Right lobe of liver (tissue), 6 donors: ENCODE measurements around the gene ZBTB22. TPM values are rescaled to one million over a fixed set of nuclear protein-coding genes. Genes with fewer than 3 reads are reported as not detected.

Experiments used
- ATAC-seq, 4 donors: fragments of 200-7000 bp; cut with Tn5 transposase; one replicate each; pipeline ENCODE4 v1.9.1; 2020; ENCODE audit warnings: mild to moderate bottlenecking in 4 of 4, moderate library complexity in 4 of 4
- DNase-seq, 3 donors: peaks; one replicate each; pipeline ENCODE4 v3.0.0-alpha.2; 2020
- H3K27ac ChIP-seq, 3 donors: fragments of 200-600 bp; one replicate each; pipeline ENCODE4 v1.8.0; 2022
- H3K27me3 ChIP-seq, 2 donors: fragments of 200-600 bp; one replicate each; pipeline ENCODE4 v1.8.0; 2022
- H3K36me3 ChIP-seq, 4 donors: fragments of 200-600 bp; sonication (generic) in 1 of 4; one replicate each; pipeline versions ENCODE4 v1.5.1 to v1.8.0; 2017 to 2022; ENCODE audit warnings: control low read depth in 1 of 4
- H3K4me1 ChIP-seq, 4 donors: fragments of 200-600 bp; sonication (generic) in 1 of 4; one replicate each; pipeline versions ENCODE4 v1.5.1 to v1.8.0; 2017 to 2022; ENCODE audit warnings: control low read depth in 1 of 4
- H3K4me3 ChIP-seq, 3 donors: fragments of 200-600 bp; one replicate each; pipeline ENCODE4 v1.8.0; 2022
- H3K9me3 ChIP-seq, 4 donors: fragments of 200-600 bp; sonication (generic) in 1 of 4; one replicate each; pipeline versions ENCODE4 v1.5.1 to v1.8.0; 2017 to 2022; ENCODE audit warnings: control low read depth in 1 of 4
- POLR2A ChIP-seq: fragments of 450-650 bp; IDR thresholded peaks from one replicate; pipeline ENCODE4 v1.6.1; 2017; ENCODE audit warnings: antibody characterized with exemption, mild to moderate bottlenecking
- WGBS: methylation state at CpG from one replicate; pipeline ENCODE4 v1.1.6; 2018; ENCODE audit warnings: low coverage, low lambda C conversion rate; ENCODE audit not compliant: insufficient coverage; ENCODE audit errors: missing lambda C conversion rate; 5-methylcytosine and 5-hydroxymethylcytosine counted together
- intact Hi-C, 2 donors: fragments of 100-400 bp; cut with DNase I; formaldehyde crosslinking; loops; one replicate each; pipeline versions ENCODE4 v1.11.2 to v1.14.1; 2022
- total RNA-seq, 6 experiments: library from RNA; depleted of rRNA in 2 of 6; stranded (reverse); fragments of >200 nt in 2 of 6; fragmentation: NEBNext Ultra II Directional in 3 of 6; extraction: Animal tissue kit (Norgen Biotek cat#: 25700) in 3 of 6; gene quantifications; one replicate each; pipeline versions ENCODE4 v1.1.0 to v1.2.4, GENCODE V29; 2016 to 2023
- TF ChIP-seq, protein P1 (sequence below), 4 donors: fragments of 200-600 bp in 3 of 4; fragments of 450-650 bp in 1 of 4; IDR thresholded peaks; one replicate each; pipeline versions ENCODE4 v1.5.1 to v1.8.0; 2016 to 2022; ENCODE audit warnings: antibody characterized with exemption in 4 of 4, mild to moderate bottlenecking in 2 of 4
- donor health status: DM: no; HTN: yes; CAD: no.
- donor health status: DM: no; HTN: no; CAD: no.
- donor health status: DM: no; HTN: no; CAD: no.
- donor health status: DM: no; HTN: yes; CAD: no.
- donor health status: DM: no; HTN: yes; CAD: no.

Gene ZBTB22
- total RNA-seq, 6 experiments from 2014 or later: 2.9 to 6.8 (median 4.9) TPM

DNA sequence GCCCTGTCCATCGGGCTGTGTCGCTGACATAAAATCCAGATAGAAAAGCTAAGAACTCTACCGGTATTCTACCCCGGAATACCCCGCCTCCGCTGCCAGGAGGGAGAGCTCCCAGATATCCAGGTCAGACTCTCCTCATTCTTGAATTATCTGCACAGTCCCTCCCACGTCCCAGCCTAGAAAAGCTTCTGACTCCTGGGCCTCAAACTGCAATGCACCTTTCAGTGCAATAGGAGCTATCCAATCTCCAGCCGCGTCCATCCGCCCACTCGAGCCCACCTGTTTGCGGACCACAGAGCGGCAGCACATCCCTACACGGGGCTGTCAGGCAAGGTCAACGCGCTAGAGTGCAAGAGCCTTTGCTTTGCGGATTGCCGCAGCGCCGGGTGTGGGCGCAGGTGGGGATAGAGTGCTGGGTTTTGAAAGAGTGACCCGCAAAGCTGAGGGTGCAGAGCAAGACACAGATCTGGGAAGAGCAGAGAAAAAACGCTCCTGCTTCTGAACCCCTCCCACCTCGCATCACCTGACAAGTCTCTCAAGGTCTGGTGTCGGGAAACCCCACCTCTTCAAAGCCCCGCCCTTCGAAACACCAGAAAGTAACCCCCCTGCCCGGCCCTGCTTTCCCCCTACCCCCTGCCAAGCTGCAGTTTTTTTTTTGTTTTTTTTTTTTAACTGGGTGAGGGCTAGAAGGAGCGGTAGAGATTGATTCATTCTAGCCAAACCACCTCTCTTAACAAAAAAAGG, 5.0 kb downstream of the ZBTB22 start:
- peak overlapping the region; percentile 94 to 99 (median 97) for H3K27ac ChIP-seq
- DNase-seq (peak; percentile 78 to 84 (median 82)), ATAC-seq (peak; percentile 60 to 68 (median 63))
- H3K4me3 ChIP-seq: peak overlapping the region; percentile 79 to 93 (median 85)
- WGBS: 1% methylated on average over 20 of the region's 29 CpGs
- no peaks in the 10 kb centered on the region for H3K9me3 ChIP-seq
- intact Hi-C loops: no loop called here
- peaks cover 0 to 4% (median 0%) of the 10 kb centered on the region in 4 donors for H3K36me3 ChIP-seq
- no peaks in the 10 kb centered on the region for H3K27me3 ChIP-seq
- TF ChIP-seq, protein P1, sequence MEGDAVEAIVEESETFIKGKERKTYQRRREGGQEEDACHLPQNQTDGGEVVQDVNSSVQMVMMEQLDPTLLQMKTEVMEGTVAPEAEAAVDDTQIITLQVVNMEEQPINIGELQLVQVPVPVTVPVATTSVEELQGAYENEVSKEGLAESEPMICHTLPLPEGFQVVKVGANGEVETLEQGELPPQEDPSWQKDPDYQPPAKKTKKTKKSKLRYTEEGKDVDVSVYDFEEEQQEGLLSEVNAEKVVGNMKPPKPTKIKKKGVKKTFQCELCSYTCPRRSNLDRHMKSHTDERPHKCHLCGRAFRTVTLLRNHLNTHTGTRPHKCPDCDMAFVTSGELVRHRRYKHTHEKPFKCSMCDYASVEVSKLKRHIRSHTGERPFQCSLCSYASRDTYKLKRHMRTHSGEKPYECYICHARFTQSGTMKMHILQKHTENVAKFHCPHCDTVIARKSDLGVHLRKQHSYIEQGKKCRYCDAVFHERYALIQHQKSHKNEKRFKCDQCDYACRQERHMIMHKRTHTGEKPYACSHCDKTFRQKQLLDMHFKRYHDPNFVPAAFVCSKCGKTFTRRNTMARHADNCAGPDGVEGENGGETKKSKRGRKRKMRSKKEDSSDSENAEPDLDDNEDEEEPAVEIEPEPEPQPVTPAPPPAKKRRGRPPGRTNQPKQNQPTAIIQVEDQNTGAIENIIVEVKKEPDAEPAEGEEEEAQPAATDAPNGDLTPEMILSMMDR (IDR thresholded peaks at IDR 0.05): no peak
- no peak for TF ChIP-seq POLR2A
- H3K4me1 ChIP-seq: peaks cover 0 to 29% (median 0%) of the 10 kb centered on the region in 4 donors

DNA sequence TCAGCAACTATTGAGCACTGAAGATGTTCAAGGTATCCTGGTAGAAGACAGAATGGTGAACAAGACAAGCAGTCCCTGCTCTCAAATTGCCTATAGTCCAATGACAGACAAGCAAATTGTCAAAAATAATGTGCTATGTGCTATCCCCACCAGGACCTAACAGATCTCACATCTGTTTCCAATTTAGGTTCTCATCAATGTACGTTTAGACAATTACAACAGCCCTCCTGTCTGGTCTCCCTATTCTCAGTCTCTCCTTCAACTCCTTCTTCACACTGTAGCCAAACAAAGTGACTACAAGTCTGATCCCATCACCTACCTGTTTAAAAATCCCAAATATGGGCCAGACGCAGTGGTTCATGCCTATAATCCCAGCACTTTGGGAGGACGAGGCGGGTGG, 11.2 kb downstream of the ZBTB22 start:
- intact Hi-C loops: no loop called here
- DNase-seq: no peak
- TF ChIP-seq, protein P1 (IDR thresholded peaks at IDR 0.05): no peak
- TF ChIP-seq POLR2A: no peak
- H3K4me3 ChIP-seq: no peak overlapping the region
- H3K9me3 ChIP-seq: no peaks in the 10 kb centered on the region
- peaks cover 0 to 32% (median 5%) of the 10 kb centered on the region in 4 donors for H3K36me3 ChIP-seq
- no peaks in the 10 kb centered on the region for H3K27me3 ChIP-seq
- 78% methylated on average over 4 of the region's 4 CpGs for WGBS
- H3K4me1 ChIP-seq: peaks cover 0 to 3% (median 0%) of the 10 kb centered on the region in 4 donors
- H3K27ac ChIP-seq: no peak overlapping the region
- ATAC-seq: no peak

DNA sequence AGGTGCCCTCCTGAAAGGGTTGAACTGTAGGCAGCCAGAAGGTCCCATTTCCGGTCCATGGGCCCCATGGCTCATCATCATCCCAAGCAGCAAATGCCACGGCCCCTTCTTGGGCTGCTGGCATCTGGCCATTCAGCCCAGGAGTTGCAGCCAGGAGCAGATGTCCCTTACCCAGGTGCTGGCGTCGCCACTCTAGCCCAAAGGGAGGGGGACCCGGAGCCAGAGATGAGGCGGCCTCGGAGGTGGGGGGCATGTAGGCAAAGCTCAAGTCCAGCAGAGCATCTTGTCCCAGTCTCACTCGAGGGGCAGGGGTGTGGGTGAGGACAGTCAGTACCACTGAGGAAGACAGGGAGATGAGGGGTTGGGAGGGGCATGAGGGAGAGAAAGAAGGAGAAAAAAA, 12.5 kb downstream of the ZBTB22 start:
- intact Hi-C loops: no loop called here
- H3K36me3 ChIP-seq: peaks cover 0 to 28% (median 5%) of the 10 kb centered on the region in 4 donors
- no peaks in the 10 kb centered on the region for H3K27me3 ChIP-seq

DNA sequence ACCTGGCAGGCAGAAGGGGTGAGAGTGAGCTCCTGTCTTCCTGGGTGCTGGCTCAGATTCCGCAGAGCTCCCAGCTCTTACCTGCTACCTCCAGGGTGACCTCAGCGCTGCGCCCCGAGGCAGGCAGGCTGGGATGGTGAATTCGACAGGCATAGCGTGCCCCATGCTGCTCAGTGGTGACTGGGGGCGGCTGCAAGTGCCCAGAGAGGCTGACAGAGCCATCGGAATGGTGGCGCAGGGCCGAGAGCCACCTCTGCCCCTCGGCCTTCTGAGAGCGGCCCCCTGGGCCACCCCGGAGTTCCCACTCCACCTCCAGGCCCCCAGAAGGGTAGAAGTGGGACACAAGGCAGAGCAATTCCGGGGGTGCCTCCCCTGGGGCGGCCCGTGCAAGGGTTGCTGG, 13.3 kb downstream of the ZBTB22 start:
- WGBS: no CpG with 5 or more reads among the region's 16 CpGs
- DNase-seq: no peak
- Histone ChIP-seq H3K27me3 (no peaks in the 10 kb centered on the region), H3K36me3 (peaks cover 0 to 28% (median 5%) of the 10 kb centered on the region in 4 donors), H3K4me1 (peaks cover 0 to 9% (median under 1%) of the 10 kb centered on the region in 4 donors), H3K27ac (no peak overlapping the region), H3K9me3 (no peaks in the 10 kb centered on the region), H3K4me3 (no peak overlapping the region)
- TF ChIP-seq, protein P1 (IDR thresholded peaks at IDR 0.05): no peak
- TF ChIP-seq POLR2A: no peak
- no peak for ATAC-seq
- intact Hi-C loops: no loop called here

More for the DNA sequence above, 12.5 kb downstream of the ZBTB22 start:
- peaks cover 0 to 6% (median 0%) of the 10 kb centered on the region in 4 donors for H3K4me1 ChIP-seq
- H3K4me3 ChIP-seq: no peak overlapping the region
- no peak overlapping the region for H3K27ac ChIP-seq
- TF ChIP-seq, protein P1 (IDR thresholded peaks at IDR 0.05): no peak
- no peak for TF ChIP-seq POLR2A
- DNase-seq (no peak), ATAC-seq (no peak)
- WGBS: no CpG with 5 or more reads among the region's 8 CpGs
- H3K9me3 ChIP-seq: no peaks in the 10 kb centered on the region
